Right lobe of liver (tissue), 6 donors: ENCODE measurements around the gene HSD11B1L. TPM values are rescaled to one million over a fixed set of nuclear protein-coding genes. Genes with fewer than 3 reads are reported as not detected.
"Not testable (repeated sequence)": the region's sequence is repeated elsewhere in the genome, so short reads cannot be mapped to it uniquely, and the experiment has no call there.

Experiments used
- ATAC-seq, 4 donors: fragments of 200-7000 bp; cut with Tn5 transposase; one replicate each; pipeline ENCODE4 v1.9.1; 2020; ENCODE audit warnings: mild to moderate bottlenecking in 4 of 4, moderate library complexity in 4 of 4
- DNase-seq, 3 donors: peaks; one replicate each; pipeline ENCODE4 v3.0.0-alpha.2; 2020
- H3K27ac ChIP-seq, 3 donors: fragments of 200-600 bp; one replicate each; pipeline ENCODE4 v1.8.0; 2022
- H3K27me3 ChIP-seq, 2 donors: fragments of 200-600 bp; one replicate each; pipeline ENCODE4 v1.8.0; 2022
- H3K36me3 ChIP-seq, 4 donors: fragments of 200-600 bp; sonication (generic) in 1 of 4; one replicate each; pipeline versions ENCODE4 v1.5.1 to v1.8.0; 2017 to 2022; ENCODE audit warnings: control low read depth in 1 of 4
- H3K4me1 ChIP-seq, 4 donors: fragments of 200-600 bp; sonication (generic) in 1 of 4; one replicate each; pipeline versions ENCODE4 v1.5.1 to v1.8.0; 2017 to 2022; ENCODE audit warnings: control low read depth in 1 of 4
- H3K4me3 ChIP-seq, 3 donors: fragments of 200-600 bp; one replicate each; pipeline ENCODE4 v1.8.0; 2022
- H3K9me3 ChIP-seq, 4 donors: fragments of 200-600 bp; sonication (generic) in 1 of 4; one replicate each; pipeline versions ENCODE4 v1.5.1 to v1.8.0; 2017 to 2022; ENCODE audit warnings: control low read depth in 1 of 4
- CTCF ChIP-seq, 4 donors: fragments of 200-600 bp in 3 of 4; fragments of 450-650 bp in 1 of 4; IDR thresholded peaks; one replicate each; pipeline versions ENCODE4 v1.5.1 to v1.8.0; 2016 to 2022; ENCODE audit warnings: antibody characterized with exemption in 4 of 4, mild to moderate bottlenecking in 2 of 4
- POLR2A ChIP-seq: fragments of 450-650 bp; IDR thresholded peaks from one replicate; pipeline ENCODE4 v1.6.1; 2017; ENCODE audit warnings: antibody characterized with exemption, mild to moderate bottlenecking
- WGBS: methylation state at CpG from one replicate; pipeline ENCODE4 v1.1.6; 2018; ENCODE audit warnings: low coverage, low lambda C conversion rate; ENCODE audit not compliant: insufficient coverage; ENCODE audit errors: missing lambda C conversion rate; 5-methylcytosine and 5-hydroxymethylcytosine counted together
- intact Hi-C, 2 donors: fragments of 100-400 bp; cut with DNase I; formaldehyde crosslinking; loops; one replicate each; pipeline versions ENCODE4 v1.11.2 to v1.14.1; 2022
- total RNA-seq, 6 experiments: library from RNA; depleted of rRNA in 2 of 6; stranded (reverse); fragments of >200 nt in 2 of 6; fragmentation: NEBNext Ultra II Directional in 3 of 6; extraction: Animal tissue kit (Norgen Biotek cat#: 25700) in 3 of 6; gene quantifications; one replicate each; pipeline versions ENCODE4 v1.1.0 to v1.2.4, GENCODE V29; 2016 to 2023
- donor health status: DM: no; HTN: yes; CAD: no.
- donor health status: DM: no; HTN: no; CAD: no.
- donor health status: DM: no; HTN: no; CAD: no.
- donor health status: DM: no; HTN: yes; CAD: no.
- donor health status: DM: no; HTN: yes; CAD: no.

HSD11B1L gene
- total RNA-seq, 6 experiments from 2014 or later = 1.6 to 10.3 (median 4.0) TPM

GRCh38 chr19:5686647-5687359, 6.0 kb downstream of the HSD11B1L start:
- WGBS = 0% methylated on average over 9 of the region's 59 CpGs
- H3K4me3 ChIP-seq = peak overlapping the region; percentile 56 to 70 (median 69)

GRCh38 chr19:5687360-5688198, 6.8 kb downstream of the HSD11B1L start:
- WGBS = 92% methylated on average over 9 of the region's 76 CpGs
- peaks cover 0 to 10% (median under 1%) of the 10 kb centered on the region in 4 donors for H3K4me1 ChIP-seq
- H3K27ac ChIP-seq = peak overlapping the region in 1 of 3 donors; percentile 25
- H3K27me3 ChIP-seq = no peaks in the 10 kb centered on the region
- ATAC-seq = no peak
- intact Hi-C loops = no loop called here
- peak overlapping the region in 1 of 3 donors; percentile 69 for H3K4me3 ChIP-seq
- no peaks in the 10 kb centered on the region for H3K9me3 ChIP-seq
- DNase-seq = peak in 1 of 3 donors; percentile 49
- no peak for TF ChIP-seq CTCF (IDR thresholded peaks at IDR 0.05)
- TF ChIP-seq POLR2A = no peak
- H3K36me3 ChIP-seq = peaks cover 0 to 12% (median under 1%) of the 10 kb centered on the region in 4 donors

More at GRCh38 chr19:5686647-5687359, 6.0 kb downstream of the HSD11B1L start:
- Histone ChIP-seq H3K36me3 (peaks cover 0 to 5% (median 0%) of the 10 kb centered on the region in 4 donors), H3K9me3 (no peaks in the 10 kb centered on the region), H3K27me3 (no peaks in the 10 kb centered on the region), H3K27ac (peak overlapping the region in 2 of 3 donors; percentile 46 to 51), H3K4me1 (peaks cover 0 to 7% (median under 1%) of the 10 kb centered on the region in 4 donors)
- intact Hi-C loops = no loop called here
- peak; percentile 99 to 100 (median 99) for DNase-seq
- ATAC-seq = peak; percentile 74 to 88 (median 84)
- no peak for TF ChIP-seq POLR2A
- TF ChIP-seq CTCF (IDR thresholded peaks at IDR 0.05) = peak; percentile 73 to 89 (median 80)

- H3K27me3 ChIP-seq, H3K27ac ChIP-seq, ATAC-seq, intact Hi-C loops, H3K4me3 ChIP-seq, DNase-seq, H3K9me3 ChIP-seq: not testable (repeated sequence)
- 98% methylated on average over 10 of the region's 13 CpGs for WGBS
- peaks cover 0 to 10% (median under 1%) of the 10 kb centered on the region in 4 donors for H3K4me1 ChIP-seq
- H3K36me3 ChIP-seq = peaks cover 0 to 20% (median 2%) of the 10 kb centered on the region in 4 donors
These were observed 7.5 kb downstream of the HSD11B1L start for GRCh38 chr19:5688262-5688881.

GRCh38 chr19:5690125-5690954, 9.5 kb downstream of the HSD11B1L start, which contains the start of gene RPL36:
TSS of gene RPL36 (plus strand) at chr19:5690295. CDS start at chr19:5690508, 213 bp downstream.
- Histone ChIP-seq H3K36me3 (peaks cover 0 to 35% (median 11%) of the 10 kb centered on the region in 4 donors), H3K4me1 (peaks cover 0 to 10% (median under 1%) of the 10 kb centered on the region in 4 donors), H3K27ac (peak within 1 kb of the TSS; percentile 69 to 85 (median 72)), H3K9me3 (no peaks in the 10 kb centered on the region), H3K27me3 (no peaks in the 10 kb centered on the region), H3K4me3 (peak within 1 kb of the TSS; percentile 70 to 89 (median 71))
- ATAC-seq (peak; percentile 66 to 75 (median 73)), DNase-seq (peak; percentile 98)
- under 1% methylated on average over 18 of the region's 73 CpGs for WGBS
- TF ChIP-seq CTCF (IDR thresholded peaks at IDR 0.05) = peak; percentile 97 to 99 (median 98)
- TF ChIP-seq POLR2A = peak; percentile 94
- intact Hi-C loops = no loop called here
